ENCODE measurements around the gene CIT. TPM values are rescaled to one million over a fixed set of nuclear protein-coding genes. Genes with fewer than 3 reads are reported as not detected.

Gene CIT
- total RNA-seq, 1 donor from 2014 or later: 36.6 TPM

GRCh38 chr12:119746169-119746568 lies 131.0 kb downstream of the CIT start:
- peaks cover 28% of the 10 kb centered on the region for H3K9me3 Mint-ChIP-seq
- no peaks in the 10 kb centered on the region for H3K27me3 Mint-ChIP-seq (ENCODE audit: insufficient read depth)
- no peak overlapping the region for H3K4me3 Mint-ChIP-seq
- H3K36me3 Mint-ChIP-seq (ENCODE audit: low read depth): peaks cover 64% of the 10 kb centered on the region
- H3K27ac Mint-ChIP-seq: no peak overlapping the region
- H3K4me1 Mint-ChIP-seq (ENCODE audit: low read depth): no peaks in the 10 kb centered on the region
- intact Hi-C loops (cut with micrococcal nuclease): no loop called here
- DNase-seq (ENCODE audit: low spot score): no peak

- H3K36me3 Mint-ChIP-seq (ENCODE audit: low read depth): peaks cover 62% of the 10 kb centered on the region
- H3K27me3 Mint-ChIP-seq (ENCODE audit: insufficient read depth): no peaks in the 10 kb centered on the region
Measured at GRCh38 chr12:119744900-119745606, 132.1 kb downstream of the CIT start.

GRCh38 chr12:119742700-119743099 lies 134.4 kb downstream of the CIT start:
- H3K4me1 Mint-ChIP-seq (ENCODE audit: low read depth): no peaks in the 10 kb centered on the region
- intact Hi-C loops (cut with micrococcal nuclease): no loop called here
- H3K36me3 Mint-ChIP-seq (ENCODE audit: low read depth): peaks cover 53% of the 10 kb centered on the region
- H3K27ac Mint-ChIP-seq: no peak overlapping the region
- DNase-seq (ENCODE audit: low spot score): no peak
- peaks cover 28% of the 10 kb centered on the region for H3K9me3 Mint-ChIP-seq
- H3K27me3 Mint-ChIP-seq (ENCODE audit: insufficient read depth): no peaks in the 10 kb centered on the region
- no peak overlapping the region for H3K4me3 Mint-ChIP-seq

More at GRCh38 chr12:119744900-119745606, 132.1 kb downstream of the CIT start:
- Mint-ChIP-seq H3K9me3 (peaks cover 28% of the 10 kb centered on the region), H3K4me1 (ENCODE audit: low read depth) (no peaks in the 10 kb centered on the region), H3K4me3 (no peak overlapping the region), H3K27ac (no peak overlapping the region)
- DNase-seq (ENCODE audit: low spot score): no peak
- intact Hi-C loops (cut with micrococcal nuclease): no loop called here

GRCh38 chr12:119740830-119741229 lies 136.3 kb downstream of the CIT start:
- Mint-ChIP-seq H3K27me3 (ENCODE audit: insufficient read depth) (no peaks in the 10 kb centered on the region), H3K36me3 (ENCODE audit: low read depth) (peaks cover 46% of the 10 kb centered on the region), H3K4me1 (ENCODE audit: low read depth) (no peaks in the 10 kb centered on the region), H3K9me3 (peaks cover 19% of the 10 kb centered on the region), H3K27ac (no peak overlapping the region), H3K4me3 (no peak overlapping the region)
- intact Hi-C loops (cut with micrococcal nuclease): no loop called here
- no peak for DNase-seq (ENCODE audit: low spot score)

- intact Hi-C loops (cut with micrococcal nuclease): no loop called here
- Mint-ChIP-seq H3K27me3 (ENCODE audit: insufficient read depth) (no peaks in the 10 kb centered on the region), H3K27ac (no peak overlapping the region), H3K36me3 (ENCODE audit: low read depth) (peaks cover 30% of the 10 kb centered on the region), H3K4me1 (ENCODE audit: low read depth) (peaks cover 16% of the 10 kb centered on the region), H3K9me3 (no peaks in the 10 kb centered on the region), H3K4me3 (no peak overlapping the region)
- no peak for DNase-seq (ENCODE audit: low spot score)
Measured at GRCh38 chr12:119735079-119735478, 142.0 kb downstream of the CIT start.

- Mint-ChIP-seq H3K27ac (no peak overlapping the region), H3K9me3 (no peaks in the 10 kb centered on the region), H3K4me1 (ENCODE audit: low read depth) (peaks cover 21% of the 10 kb centered on the region), H3K27me3 (ENCODE audit: insufficient read depth) (no peaks in the 10 kb centered on the region), H3K36me3 (ENCODE audit: low read depth) (peaks cover 25% of the 10 kb centered on the region), H3K4me3 (no peak overlapping the region)
- intact Hi-C loops (cut with micrococcal nuclease): no loop called here
- no peak for DNase-seq (ENCODE audit: low spot score)
Measured at GRCh38 chr12:119730381-119730780, 146.7 kb downstream of the CIT start.

GRCh38 chr12:119729871-119730270 lies 147.2 kb downstream of the CIT start:
- Mint-ChIP-seq H3K9me3 (no peaks in the 10 kb centered on the region), H3K4me1 (ENCODE audit: low read depth) (peaks cover 21% of the 10 kb centered on the region), H3K27me3 (ENCODE audit: insufficient read depth) (no peaks in the 10 kb centered on the region), H3K4me3 (no peak overlapping the region), H3K36me3 (ENCODE audit: low read depth) (peaks cover 25% of the 10 kb centered on the region), H3K27ac (no peak overlapping the region)
- intact Hi-C loops (cut with micrococcal nuclease): no loop called here
- DNase-seq (ENCODE audit: low spot score): no peak

- Mint-ChIP-seq H3K36me3 (ENCODE audit: low read depth) (peaks cover 17% of the 10 kb centered on the region), H3K4me1 (ENCODE audit: low read depth) (peaks cover 21% of the 10 kb centered on the region), H3K9me3 (no peaks in the 10 kb centered on the region), H3K4me3 (no peak overlapping the region), H3K27ac (no peak overlapping the region), H3K27me3 (ENCODE audit: insufficient read depth) (no peaks in the 10 kb centered on the region)
- intact Hi-C loops (cut with micrococcal nuclease): no loop called here
- DNase-seq (ENCODE audit: low spot score): no peak
Measured at GRCh38 chr12:119728444-119728745, 148.7 kb downstream of the CIT start.

GRCh38 chr12:119727600-119728443 lies 149.3 kb downstream of the CIT start:
- Mint-ChIP-seq H3K27me3 (ENCODE audit: insufficient read depth) (no peaks in the 10 kb centered on the region), H3K4me3 (no peak overlapping the region), H3K4me1 (ENCODE audit: low read depth) (peaks cover 21% of the 10 kb centered on the region), H3K27ac (no peak overlapping the region), H3K9me3 (no peaks in the 10 kb centered on the region), H3K36me3 (ENCODE audit: low read depth) (peaks cover 16% of the 10 kb centered on the region)
- intact Hi-C loops (cut with micrococcal nuclease): no loop called here
- no peak for DNase-seq (ENCODE audit: low spot score)

- Mint-ChIP-seq H3K27ac (no peak overlapping the region), H3K9me3 (no peaks in the 10 kb centered on the region), H3K27me3 (ENCODE audit: insufficient read depth) (no peaks in the 10 kb centered on the region), H3K4me3 (no peak overlapping the region), H3K4me1 (ENCODE audit: low read depth) (peaks cover 5% of the 10 kb centered on the region), H3K36me3 (ENCODE audit: low read depth) (peaks cover 9% of the 10 kb centered on the region)
- no peak for DNase-seq (ENCODE audit: low spot score)
- intact Hi-C loops (cut with micrococcal nuclease): no loop called here
Measured at GRCh38 chr12:119725523-119725922, 151.6 kb downstream of the CIT start.

- Mint-ChIP-seq H3K27ac (no peak overlapping the region), H3K4me3 (no peak overlapping the region), H3K9me3 (no peaks in the 10 kb centered on the region), H3K4me1 (ENCODE audit: low read depth) (no peaks in the 10 kb centered on the region), H3K36me3 (ENCODE audit: low read depth) (peaks cover 25% of the 10 kb centered on the region), H3K27me3 (ENCODE audit: insufficient read depth) (no peaks in the 10 kb centered on the region)
- DNase-seq (ENCODE audit: low spot score): no peak
- intact Hi-C loops (cut with micrococcal nuclease): no loop called here
Measured at GRCh38 chr12:119721306-119721705, 155.8 kb downstream of the CIT start.

- Mint-ChIP-seq H3K36me3 (ENCODE audit: low read depth) (peaks cover 30% of the 10 kb centered on the region), H3K27ac (no peak overlapping the region), H3K4me3 (no peak overlapping the region), H3K4me1 (ENCODE audit: low read depth) (no peaks in the 10 kb centered on the region), H3K9me3 (no peaks in the 10 kb centered on the region), H3K27me3 (ENCODE audit: insufficient read depth) (no peaks in the 10 kb centered on the region)
- intact Hi-C loops (cut with micrococcal nuclease): no loop called here
- no peak for DNase-seq (ENCODE audit: low spot score)
Measured at GRCh38 chr12:119720349-119720748, 156.8 kb downstream of the CIT start.

- Mint-ChIP-seq H3K4me3 (no peak overlapping the region), H3K9me3 (no peaks in the 10 kb centered on the region), H3K4me1 (ENCODE audit: low read depth) (no peaks in the 10 kb centered on the region), H3K27me3 (ENCODE audit: insufficient read depth) (no peaks in the 10 kb centered on the region), H3K36me3 (ENCODE audit: low read depth) (peaks cover 35% of the 10 kb centered on the region), H3K27ac (no peak overlapping the region)
- intact Hi-C loops (cut with micrococcal nuclease): no loop called here
- DNase-seq (ENCODE audit: low spot score): no peak
Measured at GRCh38 chr12:119718141-119718540, 159.0 kb downstream of the CIT start.

Measured in activated T-helper 1 cell treated with anti-CD3 and anti-CD28 coated beads, Interleukin-12 subunit alpha, Interleukin-12 subunit beta, Interleukin-2, Interleukin-4 antibody, amounts not matched to agents 30 ng/mL and 10 ng/mL and 1 ng/mL, durations not matched to agents 14 hours and 24 hours and 36 hours (primary cell).